ENCODE results near the gene MINDY4.

Gene MINDY4

GRCh38 chr7:30845426-30846135 is 74.4 kb downstream of the MINDY4 start:
- Histone ChIP-seq H4K20me1 (ENCODE audit: low read depth, low read length) (no peaks in the 10 kb centered on the region), H3K4me3 (ENCODE audit: insufficient read depth, low read length, poor library complexity, severe bottlenecking) (no peak overlapping the region), H2AFZ (ENCODE audit: low read depth, low read length, severe bottlenecking) (no peak overlapping the region), H3K9me2 (replicated peaks; ENCODE audit: insufficient read depth, low read length) (no peaks in the 10 kb centered on the region), H3K9ac (ENCODE audit: low read length) (no peak overlapping the region), H3K27me3 (ENCODE audit: low read length) (no peaks in the 10 kb centered on the region), H3K27ac (ENCODE audit: low read depth, low read length) (no peak overlapping the region), H3K4me2 (ENCODE audit: low read depth, low read length, poor library complexity, severe bottlenecking) (no peak overlapping the region), H3K36me3 (ENCODE audit: low read length) (no peaks in the 10 kb centered on the region), H3K79me2 (ENCODE audit: insufficient read depth, low read length) (no peaks in the 10 kb centered on the region), H3K9me3 (ENCODE audit: insufficient read depth, low read length) (no peaks in the 10 kb centered on the region), H3F3A (ENCODE audit: insufficient read depth) (no peaks in the 10 kb centered on the region)
- TF ChIP-seq CTCF (IDR thresholded peaks at IDR 0.05; ENCODE audit: insufficient read depth, low read length, poor library complexity, severe bottlenecking) (no peak), EZH2phosphoT487 (conservative IDR thresholded peaks at IDR 0.05; ENCODE audit: low read length) (no peak)

GRCh38 chr7:30846378-30846777 is 75.2 kb downstream of the MINDY4 start:
- H3K27ac ChIP-seq (ENCODE audit: low read depth, low read length): no peak overlapping the region
- no peaks in the 10 kb centered on the region for H3K9me2 ChIP-seq (replicated peaks; ENCODE audit: insufficient read depth, low read length)
- no peak overlapping the region for H3K4me2 ChIP-seq (ENCODE audit: low read depth, low read length, poor library complexity, severe bottlenecking)
- H3K79me2 ChIP-seq (ENCODE audit: insufficient read depth, low read length): no peaks in the 10 kb centered on the region
- TF ChIP-seq CTCF (IDR thresholded peaks at IDR 0.05; ENCODE audit: insufficient read depth, low read length, poor library complexity, severe bottlenecking) (no peak), EZH2phosphoT487 (conservative IDR thresholded peaks at IDR 0.05; ENCODE audit: low read length) (no peak)
- H4K20me1 ChIP-seq (ENCODE audit: low read depth, low read length): no peaks in the 10 kb centered on the region
- H3F3A ChIP-seq (ENCODE audit: insufficient read depth): no peaks in the 10 kb centered on the region
- H3K9me3 ChIP-seq (ENCODE audit: insufficient read depth, low read length): no peaks in the 10 kb centered on the region
- no peaks in the 10 kb centered on the region for H3K36me3 ChIP-seq (ENCODE audit: low read length)
- H3K27me3 ChIP-seq (ENCODE audit: low read length): no peaks in the 10 kb centered on the region
- H3K9ac ChIP-seq (ENCODE audit: low read length): no peak overlapping the region
- no peak overlapping the region for H2AFZ ChIP-seq (ENCODE audit: low read depth, low read length, severe bottlenecking)
- H3K4me3 ChIP-seq (ENCODE audit: insufficient read depth, low read length, poor library complexity, severe bottlenecking): no peak overlapping the region

GRCh38 chr7:30848121-30848855 is 77.1 kb downstream of the MINDY4 start:
- Histone ChIP-seq H3K9me2 (replicated peaks; ENCODE audit: insufficient read depth, low read length) (no peaks in the 10 kb centered on the region), H3K9me3 (ENCODE audit: insufficient read depth, low read length) (no peaks in the 10 kb centered on the region), H3K79me2 (ENCODE audit: insufficient read depth, low read length) (no peaks in the 10 kb centered on the region), H3K4me3 (ENCODE audit: insufficient read depth, low read length, poor library complexity, severe bottlenecking) (no peak overlapping the region), H3K27me3 (ENCODE audit: low read length) (no peaks in the 10 kb centered on the region), H2AFZ (ENCODE audit: low read depth, low read length, severe bottlenecking) (no peak overlapping the region), H3K27ac (ENCODE audit: low read depth, low read length) (no peak overlapping the region), H3K4me2 (ENCODE audit: low read depth, low read length, poor library complexity, severe bottlenecking) (no peak overlapping the region), H3K36me3 (ENCODE audit: low read length) (no peaks in the 10 kb centered on the region), H3F3A (ENCODE audit: insufficient read depth) (no peaks in the 10 kb centered on the region), H4K20me1 (ENCODE audit: low read depth, low read length) (no peaks in the 10 kb centered on the region), H3K9ac (ENCODE audit: low read length) (no peak overlapping the region)
- no peak for TF ChIP-seq EZH2phosphoT487 (conservative IDR thresholded peaks at IDR 0.05; ENCODE audit: low read length)
- no peak for TF ChIP-seq CTCF (IDR thresholded peaks at IDR 0.05; ENCODE audit: insufficient read depth, low read length, poor library complexity, severe bottlenecking)

Measured in SU-DHL-6 (cell line).